Choroid plexus epithelial cell (primary cell): ENCODE data around the gene NKX2-2.

Experiments used
- DNase-seq: peaks from one replicate; pipeline ENCODE4 v3.0.0-alpha.2; 2010; ENCODE audit warnings: low read depth
- H3K4me3 ChIP-seq: 2 replicates; pipeline ENCODE4 v1.5.1; 2011; ENCODE audit warnings: low read depth, mild to moderate bottlenecking, control low read depth, low read length, moderate library complexity
- CTCF ChIP-seq: conservative IDR thresholded peaks from 2 replicates; pipeline ENCODE4 v1.5.1; 2011; ENCODE audit warnings: low read depth, mild to moderate bottlenecking, control low read depth, inconsistent platforms, low read length, moderate library complexity

NKX2-2 gene

GRCh38 chr20:21513881-21514540, at the start of gene NKX2-2:
Gene NKX2-2, minus strand, starts transcription at chr20:21514064. Its CDS starts 395 bp downstream, at chr20:21513669.
- no peak within 1 kb of the TSS for H3K4me3 ChIP-seq

GRCh38 chr20:21562656-21563055, 48.8 kb upstream of the NKX2-2 start:
- no peak overlapping the region for H3K4me3 ChIP-seq
- no peak for TF ChIP-seq CTCF
- no peak for DNase-seq

More at GRCh38 chr20:21513881-21514540, at the start of gene NKX2-2:
- no peak for DNase-seq
- no peak for TF ChIP-seq CTCF

GRCh38 chr20:21559305-21559704, 45.4 kb upstream of the NKX2-2 start:
- TF ChIP-seq CTCF: no peak
- no peak for DNase-seq
- no peak overlapping the region for H3K4me3 ChIP-seq

- no peak for DNase-seq
- no peak overlapping the region for H3K4me3 ChIP-seq
- no peak for TF ChIP-seq CTCF
These were observed 43.6 kb upstream of the NKX2-2 start for GRCh38 chr20:21557241-21558020.

GRCh38 chr20:21556398-21556797, 42.5 kb upstream of the NKX2-2 start:
- no peak for TF ChIP-seq CTCF
- no peak for DNase-seq
- no peak overlapping the region for H3K4me3 ChIP-seq

GRCh38 chr20:21555470-21556120, 41.7 kb upstream of the NKX2-2 start:
- H3K4me3 ChIP-seq: no peak overlapping the region
- TF ChIP-seq CTCF: no peak
- no peak for DNase-seq
